Activated CD4-positive, alpha-beta memory T cell treated with anti-CD3 and anti-CD28 coated beads for 36 hours (primary cell): Measurements from ENCODE around the gene KRT31. TPM values are rescaled to one million over a fixed set of nuclear protein-coding genes. Genes with fewer than 3 reads are reported as not detected.
"Not testable (repeated sequence)": the region's sequence is repeated elsewhere in the genome, so short reads cannot be mapped to it uniquely, and the experiment has no call there.

ENCODE experiments used
- CTCF ChIA-PET: fragments of 350-600 bp; sonication (Branson Sonifier 250); formaldehyde crosslinking; loops from one replicate; lab custom pipeline; 2021; ENCODE audit warnings: antibody characterized with exemption, inconsistent platforms; lab: Charles Lee
- POLR2A ChIA-PET: fragments of 350-600 bp; sonication (Branson Sonifier 250); formaldehyde crosslinking; loops from one replicate; lab custom pipeline; 2021; ENCODE audit warnings: antibody characterized with exemption; lab: Charles Lee
- DNase-seq: peaks from one replicate; pipeline ENCODE4 v3.0.0-alpha.2; 2020
- H3K27ac Mint-ChIP-seq: one replicate; pipeline ENCODE4 v1.8.0; 2021; ENCODE audit warnings: mixed read lengths
- H3K27me3 Mint-ChIP-seq: one replicate; pipeline ENCODE4 v1.8.0; 2021; ENCODE audit warnings: mixed read lengths
- H3K36me3 Mint-ChIP-seq: one replicate; pipeline ENCODE4 v1.8.0; 2021; ENCODE audit warnings: mixed read lengths
- H3K4me1 Mint-ChIP-seq: one replicate; pipeline ENCODE4 v1.8.0; 2021; ENCODE audit warnings: low read depth, mixed read lengths
- H3K4me3 Mint-ChIP-seq: one replicate; pipeline ENCODE4 v1.8.0; 2021; ENCODE audit warnings: mild to moderate bottlenecking, mixed read lengths
- H3K9me3 Mint-ChIP-seq: one replicate; pipeline ENCODE4 v1.8.0; 2021; ENCODE audit warnings: mixed read lengths
- intact Hi-C: fragments of 100-400 bp; cut with micrococcal nuclease; formaldehyde crosslinking; loops from one replicate; pipeline ENCODE4 v1.15.1; 2023
- total RNA-seq, 2 experiments: library from RNA; stranded (reverse); gene quantifications; one replicate each; pipeline ENCODE4 v1.2.3, GENCODE V29; 2021

KRT31 gene
- total RNA-seq, 2 experiments from 2014 or later, result not detected

GRCh38 chr17:41396340-41396739 is 1.1 kb downstream of the KRT31 start:
- intact Hi-C loops, result no loop called here
- H3K4me3 Mint-ChIP-seq, result no peak overlapping the region
- no peak overlapping the region for H3K27ac Mint-ChIP-seq
- H3K9me3 Mint-ChIP-seq, result no peaks in the 10 kb centered on the region
- POLR2A ChIA-PET, result interaction anchor here (0.7 kb wide), 1 partner anchor 34 kb away, joined by 3 read pairs; no protein-coding TSS in a partner anchor
- no peak for DNase-seq
- peaks cover 3% of the 10 kb centered on the region for H3K27me3 Mint-ChIP-seq
- CTCF ChIA-PET, result no interaction called here
- H3K36me3 Mint-ChIP-seq, result peaks cover 2% of the 10 kb centered on the region
- H3K4me1 Mint-ChIP-seq, result peaks cover 4% of the 10 kb centered on the region

- no peaks in the 10 kb centered on the region for H3K9me3 Mint-ChIP-seq
- H3K36me3 Mint-ChIP-seq, result peaks cover 2% of the 10 kb centered on the region
- intact Hi-C loops, result no loop called here
- POLR2A ChIA-PET, result interaction anchor here (0.7 kb wide), 1 partner anchor 35 kb away, joined by 3 read pairs; no protein-coding TSS in a partner anchor
- H3K27ac Mint-ChIP-seq, result no peak overlapping the region
- peaks cover 3% of the 10 kb centered on the region for H3K27me3 Mint-ChIP-seq
- CTCF ChIA-PET, result no interaction called here
- H3K4me1 Mint-ChIP-seq, result peaks cover 4% of the 10 kb centered on the region
- no peak for DNase-seq
- no peak overlapping the region for H3K4me3 Mint-ChIP-seq
Measured at GRCh38 chr17:41395611-41396010, 1.8 kb downstream of the KRT31 start.

- H3K27me3 Mint-ChIP-seq, H3K4me1 Mint-ChIP-seq, H3K9me3 Mint-ChIP-seq, intact Hi-C loops, DNase-seq, H3K36me3 Mint-ChIP-seq, H3K4me3 Mint-ChIP-seq, POLR2A ChIA-PET, CTCF ChIA-PET, H3K27ac Mint-ChIP-seq: not testable (repeated sequence)
Measured at GRCh38 chr17:41395044-41395443, 2.4 kb downstream of the KRT31 start.

- ChIA-PET POLR2A (no interaction called here), CTCF (no interaction called here)
- Mint-ChIP-seq H3K36me3 (peaks cover 2% of the 10 kb centered on the region), H3K4me1 (peaks cover 2% of the 10 kb centered on the region), H3K27ac (no peak overlapping the region), H3K4me3 (no peak overlapping the region), H3K27me3 (peaks cover 4% of the 10 kb centered on the region), H3K9me3 (no peaks in the 10 kb centered on the region)
- intact Hi-C loops, result no loop called here
- no peak for DNase-seq
Measured at GRCh38 chr17:41394254-41394996, 3.0 kb downstream of the KRT31 start.

- Mint-ChIP-seq H3K4me3 (no peak overlapping the region), H3K27me3 (peaks cover 7% of the 10 kb centered on the region), H3K9me3 (no peaks in the 10 kb centered on the region), H3K4me1 (no peaks in the 10 kb centered on the region), H3K36me3 (peaks cover 2% of the 10 kb centered on the region), H3K27ac (no peak overlapping the region)
- CTCF ChIA-PET, result no interaction called here
- DNase-seq, result no peak
- POLR2A ChIA-PET, result no interaction called here
- intact Hi-C loops, result no loop called here
Measured at GRCh38 chr17:41393826-41394225, 3.6 kb downstream of the KRT31 start.

GRCh38 chr17:41393294-41393693 is 4.1 kb downstream of the KRT31 start:
- Mint-ChIP-seq H3K27ac (no peak overlapping the region), H3K4me1 (no peaks in the 10 kb centered on the region), H3K4me3 (no peak overlapping the region), H3K27me3 (peaks cover 7% of the 10 kb centered on the region), H3K36me3 (peaks cover 2% of the 10 kb centered on the region), H3K9me3 (no peaks in the 10 kb centered on the region)
- intact Hi-C loops, result no loop called here
- DNase-seq, result no peak
- ChIA-PET CTCF (no interaction called here), POLR2A (no interaction called here)

GRCh38 chr17:41392278-41392677 is 5.1 kb downstream of the KRT31 start:
- no peaks in the 10 kb centered on the region for H3K4me1 Mint-ChIP-seq
- H3K27me3 Mint-ChIP-seq, result peaks cover 7% of the 10 kb centered on the region
- intact Hi-C loops, result no loop called here
- H3K27ac Mint-ChIP-seq, result no peak overlapping the region
- DNase-seq, result no peak
- peaks cover 2% of the 10 kb centered on the region for H3K9me3 Mint-ChIP-seq
- no peak overlapping the region for H3K4me3 Mint-ChIP-seq
- POLR2A ChIA-PET, result no interaction called here
- H3K36me3 Mint-ChIP-seq, result peaks cover 3% of the 10 kb centered on the region
- CTCF ChIA-PET, result no interaction called here

GRCh38 chr17:41391535-41391934 is 5.9 kb downstream of the KRT31 start:
- no peaks in the 10 kb centered on the region for H3K4me1 Mint-ChIP-seq
- H3K9me3 Mint-ChIP-seq, result peaks cover 6% of the 10 kb centered on the region
- no peak overlapping the region for H3K27ac Mint-ChIP-seq
- ChIA-PET CTCF (interaction anchor here (2.0 kb wide), 1 partner anchor 271 kb away, joined by 5 read pairs; no protein-coding TSS in a partner anchor), POLR2A (no interaction called here)
- DNase-seq, result no peak
- H3K4me3 Mint-ChIP-seq, result no peak overlapping the region
- peaks cover 7% of the 10 kb centered on the region for H3K36me3 Mint-ChIP-seq
- intact Hi-C loops, result no loop called here
- peaks cover 7% of the 10 kb centered on the region for H3K27me3 Mint-ChIP-seq

- POLR2A ChIA-PET, result interaction anchor here (1.1 kb wide), 1 partner anchor 9 kb away, joined by 3 read pairs; no protein-coding TSS in a partner anchor
- peaks cover 7% of the 10 kb centered on the region for H3K27me3 Mint-ChIP-seq
Measured at GRCh38 chr17:41390411-41390938, 6.9 kb downstream of the KRT31 start.

GRCh38 chr17:41387670-41388069 is 9.7 kb downstream of the KRT31 start:
- ChIA-PET POLR2A (no interaction called here), CTCF (interaction anchor here (0.7 kb wide), 1 partner anchor 278 kb away, joined by 3 read pairs; no protein-coding TSS in a partner anchor)
- DNase-seq, result no peak
- H3K36me3 Mint-ChIP-seq, result peaks cover 9% of the 10 kb centered on the region
- no peak overlapping the region for H3K27ac Mint-ChIP-seq
- intact Hi-C loops, result no loop called here
- peaks cover 13% of the 10 kb centered on the region for H3K9me3 Mint-ChIP-seq
- no peaks in the 10 kb centered on the region for H3K4me1 Mint-ChIP-seq
- H3K4me3 Mint-ChIP-seq, result no peak overlapping the region
- H3K27me3 Mint-ChIP-seq, result peaks cover 7% of the 10 kb centered on the region

More at GRCh38 chr17:41390411-41390938, 6.9 kb downstream of the KRT31 start:
- H3K36me3 Mint-ChIP-seq, result peaks cover 9% of the 10 kb centered on the region
- no peak overlapping the region for H3K4me3 Mint-ChIP-seq
- H3K9me3 Mint-ChIP-seq, result peaks cover 13% of the 10 kb centered on the region
- no peaks in the 10 kb centered on the region for H3K4me1 Mint-ChIP-seq
- no peak overlapping the region for H3K27ac Mint-ChIP-seq
- intact Hi-C loops, result no loop called here
- DNase-seq, result no peak
- CTCF ChIA-PET, result interaction anchor here (1.1 to 2.0 kb wide), 3 partner anchors 9 to 272 kb away, joined by 3 to 7 read pairs (median 5); no protein-coding TSS in a partner anchor

- H3K4me3 Mint-ChIP-seq, result no peak overlapping the region
- CTCF ChIA-PET, result no interaction called here
- H3K36me3 Mint-ChIP-seq, result peaks cover 8% of the 10 kb centered on the region
- peaks cover 13% of the 10 kb centered on the region for H3K9me3 Mint-ChIP-seq
- intact Hi-C loops, result no loop called here
- POLR2A ChIA-PET, result no interaction called here
- no peaks in the 10 kb centered on the region for H3K4me1 Mint-ChIP-seq
- peaks cover 4% of the 10 kb centered on the region for H3K27me3 Mint-ChIP-seq
- DNase-seq, result no peak
- no peak overlapping the region for H3K27ac Mint-ChIP-seq
Measured at GRCh38 chr17:41386227-41386626, 11.2 kb downstream of the KRT31 start.

- Mint-ChIP-seq H3K9me3 (peaks cover 13% of the 10 kb centered on the region), H3K4me3 (no peak overlapping the region), H3K36me3 (peaks cover 8% of the 10 kb centered on the region), H3K27me3 (no peaks in the 10 kb centered on the region), H3K4me1 (no peaks in the 10 kb centered on the region), H3K27ac (no peak overlapping the region)
- DNase-seq, result no peak
- ChIA-PET CTCF (no interaction called here), POLR2A (no interaction called here)
- intact Hi-C loops, result no loop called here
Measured at GRCh38 chr17:41383690-41384089, 13.7 kb downstream of the KRT31 start.
